ENCODE data around the gene GPR160. TPM values are rescaled to one million over a fixed set of nuclear protein-coding genes. Genes with fewer than 3 reads are reported as not detected.

Gene GPR160
- total and polyA plus RNA-seq, 10 of the 15 experiments (the other 5 are each of a cell fraction or from before 2014, with no cell fraction given), result 1.2 to 57.7 (median 30.9) TPM

DNA sequence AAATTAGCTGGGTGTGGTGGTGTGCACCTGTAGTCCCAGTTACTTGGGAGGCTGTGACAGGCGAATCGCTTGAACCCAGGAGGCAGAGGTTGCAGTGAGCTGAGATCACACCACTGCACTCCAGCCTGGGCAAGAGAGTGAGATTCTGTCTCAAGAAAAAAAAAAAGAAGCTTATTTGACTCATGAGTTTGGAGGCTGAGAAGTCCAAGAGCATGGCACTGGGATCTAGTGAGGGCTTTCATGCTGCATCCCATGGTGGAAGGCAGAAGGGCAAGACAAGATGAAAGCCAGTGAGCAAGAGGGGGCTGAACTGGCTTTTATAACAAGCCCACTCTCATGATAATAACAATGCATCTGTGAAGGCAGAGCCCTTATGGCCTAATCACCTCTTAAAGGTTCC, 37.7 kb upstream of the GPR160 start:
- ChIA-PET SMC1A (ENCODE audit: uncharacterized antibody, unreplicated experiment) (no interaction called here), POLR2A (no interaction called here)
- no TSS peak for BruUV-seq (replicated peaks)

GRCh38 chr3:170002231-170002630, 35.6 kb upstream of the GPR160 start:
- no peaks in the 10 kb centered on the region for H3K27me3 ChIP-seq (replicated peaks in 1 of 2; ENCODE audit: control insufficient read depth in 2 of 2, insufficient read depth in 2 of 2, low read length in 1 of 2)
- RAD21 ChIA-PET (ENCODE audit: unreplicated experiment), result no interaction called here
- no peaks in the 10 kb centered on the region for H3K79me2 ChIP-seq (ENCODE audit: control insufficient read depth, insufficient read depth, low read length)
- SMC1A ChIA-PET (ENCODE audit: uncharacterized antibody, unreplicated experiment), result no interaction called here
- 97% methylated on average over 10 of the region's 10 CpGs for WGBS (ENCODE audit: insufficient coverage, insufficient replicate concordance, low lambda C conversion rate, missing lambda C conversion rate)
- CTCF ChIA-PET, result interaction anchor here (1.0 kb wide), 1 partner anchor 21 kb away, joined by 3 read pairs; no protein-coding TSS in a partner anchor
- intact Hi-C loops (cut with micrococcal nuclease; ENCODE audit: unreplicated experiment), result no loop called here
- peaks cover 30% of the 10 kb centered on the region for H3K4me1 ChIP-seq (ENCODE audit: control insufficient read depth, insufficient read depth, low read length)
- H3K9ac ChIP-seq (ENCODE audit: control insufficient read depth, insufficient read depth, low read length), result no peak overlapping the region
- FAIRE-seq (no peak), ATAC-seq (no peak), DNase-seq (ENCODE audit: low read depth, low spot score) (no peak)
- TF ChIP-seq POU2F2 (IDR thresholded peaks at IDR 0.05; ENCODE audit: borderline replicate concordance, low read depth, low read length), result no peak
- TF ChIP-seq EP300 (IDR thresholded peaks at IDR 0.05; ENCODE audit: borderline replicate concordance in 1 of 2, control insufficient read depth in 1 of 2, low read depth in 2 of 2, low read length in 2 of 2), result no peak
- TF ChIP-seq ZZZ3 (IDR thresholded peaks at IDR 0.05; ENCODE audit: control insufficient read depth, insufficient read length, low read depth), result no peak
- no peak for TF ChIP-seq CHD2 (IDR thresholded peaks at IDR 0.05; ENCODE audit: borderline replicate concordance, low read depth, low read length)
- TF ChIP-seq ASH2L (IDR thresholded peaks at IDR 0.05; ENCODE audit: borderline replicate concordance, low read depth), result no peak
- TF ChIP-seq TCF12 (IDR thresholded peaks at IDR 0.05; ENCODE audit: low read depth, low read length), result no peak
- H3K4me3 ChIP-seq, result no peak overlapping the region
- H4K20me1 ChIP-seq (ENCODE audit: control insufficient read depth, insufficient read depth), result no peaks in the 10 kb centered on the region
- in situ Hi-C loops (cut with MboI), result no loop called here
- POLR2A ChIA-PET, result no interaction called here
- BruUV-seq (replicated peaks), result no TSS peak
- no peak overlapping the region for H3K27ac ChIP-seq (ENCODE audit: control insufficient read depth, insufficient read depth)
- H3K4me2 ChIP-seq (ENCODE audit: control insufficient read depth, insufficient read depth), result no peak overlapping the region
- no peak overlapping the region for H2AFZ ChIP-seq (ENCODE audit: control insufficient read depth, low read depth, low read length)
- no peaks in the 10 kb centered on the region for H3K9me3 ChIP-seq (replicated peaks; ENCODE audit: control insufficient read depth, insufficient read depth, low read length)
- no peaks in the 10 kb centered on the region; a peak in 1 of 4 replicates for H3K36me3 ChIP-seq (ENCODE audit: control insufficient read depth in 2 of 2, insufficient read depth in 2 of 2, low read length in 1 of 2)

More for the DNA sequence above, 37.7 kb upstream of the GPR160 start:
- H3K4me1 ChIP-seq (ENCODE audit: control insufficient read depth, insufficient read depth, low read length), result peaks cover 21% of the 10 kb centered on the region
- no peak overlapping the region for H3K27ac ChIP-seq (ENCODE audit: control insufficient read depth, insufficient read depth)
- H3K79me2 ChIP-seq (ENCODE audit: control insufficient read depth, insufficient read depth, low read length), result no peaks in the 10 kb centered on the region
- in situ Hi-C loops (cut with MboI) (no loop called here), intact Hi-C loops (cut with micrococcal nuclease; ENCODE audit: unreplicated experiment) (no loop called here)
- no peak overlapping the region for H2AFZ ChIP-seq (ENCODE audit: control insufficient read depth, low read depth, low read length)
- RAD21 ChIA-PET (ENCODE audit: unreplicated experiment), result no interaction called here
- FAIRE-seq, result no peak
- 92% methylated on average over 2 of the region's 2 CpGs for WGBS (ENCODE audit: insufficient coverage, insufficient replicate concordance, low lambda C conversion rate, missing lambda C conversion rate)
- H3K36me3 ChIP-seq (ENCODE audit: control insufficient read depth in 2 of 2, insufficient read depth in 2 of 2, low read length in 1 of 2), result peaks cover 0 to 16% of the 10 kb centered on the region in 2 experiments; a peak in 2 of 4 replicates
- no peak overlapping the region for H3K9ac ChIP-seq (ENCODE audit: control insufficient read depth, insufficient read depth, low read length)
- no peaks in the 10 kb centered on the region for H3K27me3 ChIP-seq (replicated peaks in 1 of 2; ENCODE audit: control insufficient read depth in 2 of 2, insufficient read depth in 2 of 2, low read length in 1 of 2)
- CTCF ChIA-PET, result interaction anchor here (1.3 kb wide), 1 partner anchor 33 kb away, joined by 3 read pairs; no protein-coding TSS in a partner anchor
- no peak for ATAC-seq
- no peak overlapping the region for H3K4me2 ChIP-seq (ENCODE audit: control insufficient read depth, insufficient read depth)
- H3K4me3 ChIP-seq, result no peak overlapping the region
- no peak for TF ChIP-seq BCL11A (IDR thresholded peaks at IDR 0.05; ENCODE audit: low read depth, low read length)
- TF ChIP-seq NFIC (IDR thresholded peaks at IDR 0.05; ENCODE audit: low read depth, low read length), result no peak
- no peak for TF ChIP-seq CBFB (IDR thresholded peaks at IDR 0.05; ENCODE audit: low read depth)
- H4K20me1 ChIP-seq (ENCODE audit: control insufficient read depth, insufficient read depth), result no peaks in the 10 kb centered on the region
- H3K9me3 ChIP-seq (replicated peaks; ENCODE audit: control insufficient read depth, insufficient read depth, low read length), result no peaks in the 10 kb centered on the region
- DNase-seq (ENCODE audit: low read depth, low spot score), result no peak
